K562 (cell line): ENCODE results near the gene MROH8. TPM values are rescaled to one million over a fixed set of nuclear protein-coding genes. Genes with fewer than 3 reads are reported as not detected.

Experiments used
- BHLHE40 ChIP-seq: IDR thresholded peaks from 2 replicates; pipeline ENCODE4 v1.6.1; 2011; ENCODE audit warnings: low read length, improper control_type of control experiment
- C11orf30 ChIP-seq: fragments of 450-650 bp; IDR thresholded peaks from 2 replicates; pipeline ENCODE4 v1.6.1; 2016; ENCODE audit warnings: low read depth, mild to moderate bottlenecking
- CHD2 ChIP-seq: IDR thresholded peaks from 2 replicates; pipeline ENCODE4 v1.6.1; 2011; ENCODE audit warnings: low read depth, low read length
- HDAC1 ChIP-seq, 2 experiments: fragments of 450-650 bp; IDR thresholded peaks; 2 replicates each; pipeline ENCODE4 v1.6.1; 2016 to 2017; ENCODE audit warnings: inconsistent platforms in 1 of 2, mild to moderate bottlenecking in 1 of 2, moderate library complexity in 1 of 2
- HNRNPK ChIP-seq: fragments of 200-400 bp; formaldehyde crosslinking; IDR thresholded peaks from one replicate; pipeline ENCODE4 v1.6.1; 2018; ENCODE audit warnings: mild to moderate bottlenecking, low read depth, low read length; ENCODE audit not compliant: poor library complexity, severe bottlenecking
- PHF20 ChIP-seq: fragments of 450-650 bp; IDR thresholded peaks from 2 replicates; pipeline ENCODE4 v1.6.1; 2018; ENCODE audit not compliant: partially characterized antibody
- RB1 ChIP-seq: fragments of 450-650 bp; IDR thresholded peaks from 2 replicates; pipeline ENCODE4 v1.6.1; 2017; ENCODE audit warnings: low read depth, mild to moderate bottlenecking
- RBFOX2 ChIP-seq: fragments of 200-400 bp; formaldehyde crosslinking; IDR thresholded peaks from 2 replicates; pipeline ENCODE4 v1.6.1; 2017; ENCODE audit warnings: low read depth, mild to moderate bottlenecking, low read length, moderate library complexity
- TGIF2 ChIP-seq: sonication (generic); formaldehyde crosslinking; IDR thresholded peaks from 2 replicates; pipeline ENCODE4 v1.8.1; 2022; ENCODE audit warnings: mild to moderate bottlenecking, missing genetic modification reagents, moderate library complexity
- ZNF133 ChIP-seq: fragments of 250-450 bp; sonication (Bioruptor Pico); IDR thresholded peaks from 2 replicates; pipeline ENCODE4 v1.4.0; 2020; ENCODE audit warnings: mild to moderate bottlenecking
- polyA plus RNA-seq, 8 experiments: library from polyadenylated mRNA; depleted of rRNA in 4 of 8; stranded (reverse) in 5 of 8; unstranded in 3 of 8; fragments of >200 nt; fragmentation: Nextera tagmentation in 2 of 8; fragmentation: Illumina TruSeq in 1 of 8; extraction: Ambion mirVana in 2 of 8; extraction: Trizol in 1 of 8; gene quantifications; 2 replicates each; pipeline versions ENCODE4 v1.2.1 to v1.2.3, GENCODE V29; 2011 to 2014; ENCODE audit warnings: inconsistent platforms in 1 of 8, missing spikeins in 1 of 8
- total RNA-seq, 7 experiments: library from RNA; depleted of rRNA in 6 of 7; stranded (reverse); fragments of >200 nt in 6 of 7; fragmentation: Illumina TruSeq in 2 of 7; extraction: Trizol in 2 of 7; gene quantifications; 2 replicates each; pipeline versions ENCODE4 v1.2.1 to v1.2.3, GENCODE V29; 2011 to 2021; ENCODE audit warnings: low replicate concordance in 1 of 7
- TF ChIP-seq, protein P1 (sequence below): fragments of 450-650 bp; formaldehyde crosslinking; IDR thresholded peaks from 2 replicates; pipeline ENCODE4 v1.4.0; 2020; ENCODE audit warnings: mild to moderate bottlenecking, moderate library complexity
- TF ChIP-seq, protein P2 (sequence below): fragments of 250-450 bp; sonication (Bioruptor Pico); IDR thresholded peaks from 2 replicates; pipeline ENCODE4 v1.9.0; 2021; ENCODE audit warnings: mild to moderate bottlenecking, inconsistent platforms
- TF ChIP-seq, protein P3 (sequence below), 3 experiments: fragments of 200-800 bp in 1 of 3; fragments of 250-450 bp in 1 of 3; fragments of 450-650 bp in 1 of 3; sonication (Bioruptor Pico) in 1 of 3; sonication (Bioruptor generic) in 1 of 3; formaldehyde crosslinking in 1 of 3; IDR thresholded peaks; 2 replicates each; pipeline versions ENCODE4 v1.6.1 to v1.8.0; 2016 to 2022; ENCODE audit warnings: mild to moderate bottlenecking in 2 of 3, missing genetic modification characterization in 2 of 3, missing compliant biosample characterization in 1 of 3, moderate library complexity in 1 of 3
- TF ChIP-seq, protein P4 (sequence below): fragments of 250-450 bp; sonication (Bioruptor Pico); IDR thresholded peaks from 2 replicates; pipeline ENCODE4 v1.4.0; 2020
- TF ChIP-seq, protein P5 (sequence below): sonication (generic); formaldehyde crosslinking; IDR thresholded peaks from 2 replicates; pipeline ENCODE4 v1.8.0; 2022; ENCODE audit warnings: missing genetic modification reagents, mild to moderate bottlenecking, moderate library complexity, borderline replicate concordance

The MROH8 gene
- total and polyA plus RNA-seq, 9 of the 15 experiments (the other 6 are each of a cell fraction or from before 2014, with no cell fraction given) = 0.21 to 1.5 (median 0.78) TPM

DNA sequence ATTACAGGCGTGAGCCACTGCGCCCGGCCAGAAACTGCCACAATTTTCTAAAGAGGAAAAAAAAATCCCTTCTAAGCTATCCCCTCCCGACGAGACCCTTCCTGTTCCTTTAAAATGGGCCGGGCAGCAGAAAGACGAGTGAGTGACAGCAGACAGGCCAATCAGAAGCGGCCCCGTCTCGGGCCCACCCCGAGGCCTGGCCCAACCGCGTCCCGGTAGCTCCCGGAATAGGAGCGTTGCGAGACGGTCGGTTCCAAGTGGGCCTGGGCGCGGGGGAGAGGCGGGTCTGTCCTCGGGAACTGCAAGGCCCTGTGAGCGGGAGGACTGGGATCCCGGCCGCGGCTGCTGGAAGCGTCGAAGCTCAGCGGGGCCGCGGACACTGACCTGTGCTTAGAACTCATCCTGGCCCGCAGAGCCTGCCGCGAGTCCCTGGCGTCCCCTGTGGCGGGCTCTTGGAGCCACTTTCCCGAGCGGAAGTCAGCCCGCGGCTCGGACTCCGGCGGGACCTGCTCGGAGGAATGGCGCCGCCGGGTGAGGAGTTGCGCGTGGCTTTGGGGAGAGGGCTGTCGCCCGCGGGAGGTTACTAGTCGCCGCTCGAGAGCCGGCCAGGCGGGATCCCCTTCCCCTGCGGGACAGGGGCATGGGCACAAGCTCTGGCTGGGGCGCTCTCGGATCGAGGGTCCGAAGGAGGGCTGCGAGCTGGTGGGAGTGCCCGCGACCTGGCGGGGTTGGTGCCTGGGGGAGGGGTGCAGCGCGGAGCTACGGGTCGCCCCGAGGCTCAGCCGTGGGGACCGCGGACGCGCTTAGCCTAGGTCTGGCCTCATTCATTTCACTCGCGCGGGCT, at the start of gene MROH8, which contains the start of gene RPN2 (continued):
- TF ChIP-seq, protein P1, sequence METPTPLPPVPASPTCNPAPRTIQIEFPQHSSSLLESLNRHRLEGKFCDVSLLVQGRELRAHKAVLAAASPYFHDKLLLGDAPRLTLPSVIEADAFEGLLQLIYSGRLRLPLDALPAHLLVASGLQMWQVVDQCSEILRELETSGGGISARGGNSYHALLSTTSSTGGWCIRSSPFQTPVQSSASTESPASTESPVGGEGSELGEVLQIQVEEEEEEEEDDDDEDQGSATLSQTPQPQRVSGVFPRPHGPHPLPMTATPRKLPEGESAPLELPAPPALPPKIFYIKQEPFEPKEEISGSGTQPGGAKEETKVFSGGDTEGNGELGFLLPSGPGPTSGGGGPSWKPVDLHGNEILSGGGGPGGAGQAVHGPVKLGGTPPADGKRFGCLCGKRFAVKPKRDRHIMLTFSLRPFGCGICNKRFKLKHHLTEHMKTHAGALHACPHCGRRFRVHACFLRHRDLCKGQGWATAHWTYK (CRISPR knock-in tag) = peak; percentile 23; the same call in 1 of the 2 replicates
- TF ChIP-seq ZNF133 (CRISPR knock-in tag) (no peak), HDAC1 (IDR thresholded peaks at IDR 0.05) (0 out of 4 replicates have a peak, but pooled peaks of 1 of the 2 experiments have one; percentile 25), PHF20 (no peak), CHD2 (peak; percentile 81), C11orf30 (peak; percentile 60; the same call in 1 of the 2 replicates), HNRNPK (no peak), TGIF2 (CRISPR knock-in tag) (no peak; the same call in 1 of the 2 replicates), BHLHE40 (peak; percentile 88), RBFOX2 (peak; percentile 98), RB1 (peak; percentile 92)
- TF ChIP-seq, protein P2, sequence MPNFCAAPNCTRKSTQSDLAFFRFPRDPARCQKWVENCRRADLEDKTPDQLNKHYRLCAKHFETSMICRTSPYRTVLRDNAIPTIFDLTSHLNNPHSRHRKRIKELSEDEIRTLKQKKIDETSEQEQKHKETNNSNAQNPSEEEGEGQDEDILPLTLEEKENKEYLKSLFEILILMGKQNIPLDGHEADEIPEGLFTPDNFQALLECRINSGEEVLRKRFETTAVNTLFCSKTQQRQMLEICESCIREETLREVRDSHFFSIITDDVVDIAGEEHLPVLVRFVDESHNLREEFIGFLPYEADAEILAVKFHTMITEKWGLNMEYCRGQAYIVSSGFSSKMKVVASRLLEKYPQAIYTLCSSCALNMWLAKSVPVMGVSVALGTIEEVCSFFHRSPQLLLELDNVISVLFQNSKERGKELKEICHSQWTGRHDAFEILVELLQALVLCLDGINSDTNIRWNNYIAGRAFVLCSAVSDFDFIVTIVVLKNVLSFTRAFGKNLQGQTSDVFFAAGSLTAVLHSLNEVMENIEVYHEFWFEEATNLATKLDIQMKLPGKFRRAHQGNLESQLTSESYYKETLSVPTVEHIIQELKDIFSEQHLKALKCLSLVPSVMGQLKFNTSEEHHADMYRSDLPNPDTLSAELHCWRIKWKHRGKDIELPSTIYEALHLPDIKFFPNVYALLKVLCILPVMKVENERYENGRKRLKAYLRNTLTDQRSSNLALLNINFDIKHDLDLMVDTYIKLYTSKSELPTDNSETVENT = peak; percentile 37; the same call in 1 of the 2 replicates
- TF ChIP-seq, protein P3, sequence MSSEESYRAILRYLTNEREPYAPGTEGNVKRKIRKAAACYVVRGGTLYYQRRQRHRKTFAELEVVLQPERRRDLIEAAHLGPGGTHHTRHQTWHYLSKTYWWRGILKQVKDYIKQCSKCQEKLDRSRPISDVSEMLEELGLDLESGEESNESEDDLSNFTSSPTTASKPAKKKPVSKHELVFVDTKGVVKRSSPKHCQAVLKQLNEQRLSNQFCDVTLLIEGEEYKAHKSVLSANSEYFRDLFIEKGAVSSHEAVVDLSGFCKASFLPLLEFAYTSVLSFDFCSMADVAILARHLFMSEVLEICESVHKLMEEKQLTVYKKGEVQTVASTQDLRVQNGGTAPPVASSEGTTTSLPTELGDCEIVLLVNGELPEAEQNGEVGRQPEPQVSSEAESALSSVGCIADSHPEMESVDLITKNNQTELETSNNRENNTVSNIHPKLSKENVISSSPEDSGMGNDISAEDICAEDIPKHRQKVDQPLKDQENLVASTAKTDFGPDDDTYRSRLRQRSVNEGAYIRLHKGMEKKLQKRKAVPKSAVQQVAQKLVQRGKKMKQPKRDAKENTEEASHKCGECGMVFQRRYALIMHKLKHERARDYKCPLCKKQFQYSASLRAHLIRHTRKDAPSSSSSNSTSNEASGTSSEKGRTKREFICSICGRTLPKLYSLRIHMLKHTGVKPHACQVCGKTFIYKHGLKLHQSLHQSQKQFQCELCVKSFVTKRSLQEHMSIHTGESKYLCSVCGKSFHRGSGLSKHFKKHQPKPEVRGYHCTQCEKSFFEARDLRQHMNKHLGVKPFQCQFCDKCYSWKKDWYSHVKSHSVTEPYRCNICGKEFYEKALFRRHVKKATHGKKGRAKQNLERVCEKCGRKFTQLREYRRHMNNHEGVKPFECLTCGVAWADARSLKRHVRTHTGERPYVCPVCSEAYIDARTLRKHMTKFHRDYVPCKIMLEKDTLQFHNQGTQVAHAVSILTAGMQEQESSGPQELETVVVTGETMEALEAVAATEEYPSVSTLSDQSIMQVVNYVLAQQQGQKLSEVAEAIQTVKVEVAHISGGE (CRISPR knock-in tag; IDR thresholded peaks at IDR 0.05) = peak in 1 of 3 experiments; percentile 84; a peak in 2 of 6 replicates
- TF ChIP-seq, protein P4, sequence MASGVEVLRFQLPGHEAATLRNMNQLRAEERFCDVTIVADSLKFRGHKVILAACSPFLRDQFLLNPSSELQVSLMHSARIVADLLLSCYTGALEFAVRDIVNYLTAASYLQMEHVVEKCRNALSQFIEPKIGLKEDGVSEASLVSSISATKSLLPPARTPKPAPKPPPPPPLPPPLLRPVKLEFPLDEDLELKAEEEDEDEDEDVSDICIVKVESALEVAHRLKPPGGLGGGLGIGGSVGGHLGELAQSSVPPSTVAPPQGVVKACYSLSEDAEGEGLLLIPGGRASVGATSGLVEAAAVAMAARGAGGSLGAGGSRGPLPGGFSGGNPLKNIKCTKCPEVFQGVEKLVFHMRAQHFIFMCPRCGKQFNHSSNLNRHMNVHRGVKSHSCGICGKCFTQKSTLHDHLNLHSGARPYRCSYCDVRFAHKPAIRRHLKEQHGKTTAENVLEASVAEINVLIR (CRISPR knock-in tag) = no peak
- TF ChIP-seq, protein P5, sequence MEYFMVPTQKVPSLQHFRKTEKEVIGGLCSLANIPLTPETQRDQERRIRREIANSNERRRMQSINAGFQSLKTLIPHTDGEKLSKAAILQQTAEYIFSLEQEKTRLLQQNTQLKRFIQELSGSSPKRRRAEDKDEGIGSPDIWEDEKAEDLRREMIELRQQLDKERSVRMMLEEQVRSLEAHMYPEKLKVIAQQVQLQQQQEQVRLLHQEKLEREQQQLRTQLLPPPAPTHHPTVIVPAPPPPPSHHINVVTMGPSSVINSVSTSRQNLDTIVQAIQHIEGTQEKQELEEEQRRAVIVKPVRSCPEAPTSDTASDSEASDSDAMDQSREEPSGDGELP (CRISPR knock-in tag) = peak; percentile 73
